IPS-18c (cell line): ENCODE data around the gene GNA12.

Experiments
- H3K4me3 ChIP-seq: 2 replicates; pipeline ENCODE4 v1.7.0; 2013; ENCODE audit warnings: low read depth, mild to moderate bottlenecking, low read length, moderate library complexity; ENCODE audit not compliant: insufficient read depth
- H3K9me3 ChIP-seq: one replicate; pipeline ENCODE4 v1.6.1; 2013; ENCODE audit warnings: mild to moderate bottlenecking, low read length, moderate library complexity; ENCODE audit not compliant: control insufficient read depth, insufficient read depth

The GNA12 gene

GRCh38 chr7:2782565-2782964 lies 61.5 kb downstream of the GNA12 start:
- H3K9me3 ChIP-seq: no peaks in the 10 kb centered on the region

GRCh38 chr7:2782121-2782520 lies 62.0 kb downstream of the GNA12 start:
- no peaks in the 10 kb centered on the region for H3K9me3 ChIP-seq
- no peak overlapping the region for H3K4me3 ChIP-seq

More at GRCh38 chr7:2782565-2782964, 61.5 kb downstream of the GNA12 start:
- no peak overlapping the region for H3K4me3 ChIP-seq

- H3K9me3 ChIP-seq: no peaks in the 10 kb centered on the region
- no peak overlapping the region for H3K4me3 ChIP-seq
Measured at GRCh38 chr7:2781636-2782035, 62.5 kb downstream of the GNA12 start.

- no peaks in the 10 kb centered on the region for H3K9me3 ChIP-seq
- no peak overlapping the region for H3K4me3 ChIP-seq
Measured at GRCh38 chr7:2779051-2779450, 65.1 kb downstream of the GNA12 start.

- Histone ChIP-seq H3K4me3 (no peak overlapping the region), H3K9me3 (no peaks in the 10 kb centered on the region)
Measured at GRCh38 chr7:2777898-2778535, 66.1 kb downstream of the GNA12 start.

GRCh38 chr7:2776401-2776800 lies 67.7 kb downstream of the GNA12 start:
- Histone ChIP-seq H3K4me3 (no peak overlapping the region), H3K9me3 (no peaks in the 10 kb centered on the region)

- Histone ChIP-seq H3K4me3 (no peak overlapping the region), H3K9me3 (no peaks in the 10 kb centered on the region)
Measured at GRCh38 chr7:2775785-2776184, 68.3 kb downstream of the GNA12 start.

GRCh38 chr7:2775376-2775775 lies 68.7 kb downstream of the GNA12 start:
- H3K4me3 ChIP-seq: no peak overlapping the region
- no peaks in the 10 kb centered on the region for H3K9me3 ChIP-seq

- Histone ChIP-seq H3K4me3 (no peak overlapping the region), H3K9me3 (no peaks in the 10 kb centered on the region)
Measured at GRCh38 chr7:2774935-2775334, 69.2 kb downstream of the GNA12 start.

- H3K9me3 ChIP-seq: no peaks in the 10 kb centered on the region
- no peak overlapping the region for H3K4me3 ChIP-seq
Measured at GRCh38 chr7:2774280-2774679, 69.8 kb downstream of the GNA12 start.

- Histone ChIP-seq H3K9me3 (no peaks in the 10 kb centered on the region), H3K4me3 (no peak overlapping the region)
Measured at GRCh38 chr7:2773608-2774007, 70.5 kb downstream of the GNA12 start.

GRCh38 chr7:2771274-2771731 lies 72.8 kb downstream of the GNA12 start:
- Histone ChIP-seq H3K9me3 (no peaks in the 10 kb centered on the region), H3K4me3 (no peak overlapping the region)

GRCh38 chr7:2764621-2765020 lies 79.5 kb downstream of the GNA12 start:
- H3K9me3 ChIP-seq: no peaks in the 10 kb centered on the region
- no peak overlapping the region for H3K4me3 ChIP-seq

- Histone ChIP-seq H3K9me3 (no peaks in the 10 kb centered on the region), H3K4me3 (no peak overlapping the region)
Measured at GRCh38 chr7:2763597-2763996, 80.5 kb downstream of the GNA12 start.

GRCh38 chr7:2761801-2762497 lies 82.2 kb downstream of the GNA12 start:
- Histone ChIP-seq H3K9me3 (no peaks in the 10 kb centered on the region), H3K4me3 (no peak overlapping the region)

- no peak overlapping the region for H3K4me3 ChIP-seq
Measured at GRCh38 chr7:2761131-2761624, 82.9 kb downstream of the GNA12 start.

GRCh38 chr7:2760098-2760889 lies 83.8 kb downstream of the GNA12 start:
- Histone ChIP-seq H3K4me3 (no peak overlapping the region), H3K9me3 (no peaks in the 10 kb centered on the region)

More at GRCh38 chr7:2761131-2761624, 82.9 kb downstream of the GNA12 start:
- no peaks in the 10 kb centered on the region for H3K9me3 ChIP-seq

- no peak overlapping the region for H3K4me3 ChIP-seq
- H3K9me3 ChIP-seq: no peaks in the 10 kb centered on the region
Measured at GRCh38 chr7:2759736-2760097, 84.4 kb downstream of the GNA12 start.
